Spleen (tissue), 7 donors: ENCODE measurements around the gene SORCS1.

Experiments used
- CTCF ChIP-seq, 11 experiments: fragments of 200-600 bp in 7 of 11; fragments of 450-650 bp in 4 of 11; sonication (generic) in 4 of 11; IDR thresholded peaks in 8 of 11; conservative IDR thresholded peaks in 3 of 11; 1 replicate in 7 of 11; 2 replicates in 4 of 11; pipeline versions ENCODE4 v1.4.0 to v1.8.0; 2016 to 2021; ENCODE audit warnings: antibody characterized with exemption in 11 of 11, inconsistent platforms in 4 of 11, mild to moderate bottlenecking in 1 of 11
- POLR2A ChIP-seq, 3 donors: fragments of 450-650 bp; IDR thresholded peaks; one replicate each; pipeline ENCODE4 v1.5.1; 2017; ENCODE audit warnings: antibody characterized with exemption in 3 of 3, mild to moderate bottlenecking in 1 of 3
- POLR2AphosphoS5 ChIP-seq, 3 donors: sonication (generic); formaldehyde crosslinking; IDR thresholded peaks; one replicate each; pipeline ENCODE4 v1.5.1; 2017; ENCODE audit warnings: antibody characterized with exemption in 3 of 3
- donor health status: DM: no; HTN: no; CAD: no; lungs with moderate emphysema.
- donor health status: DM: no; HTN: no; CAD: no.
- donor health status: DM: no; HTN: no; CAD: no.

GRCh38 chr10:107164992-107165391 is 486 bp upstream of the SORCS1 start:
- TF ChIP-seq CTCF (IDR thresholded peaks at IDR 0.05 in 8 of 11, conservative IDR thresholded peaks at IDR 0.05 in 3 of 11) = no peak
- TF ChIP-seq POLR2AphosphoS5 (IDR thresholded peaks at IDR 0.05) = no peak
- TF ChIP-seq POLR2A (IDR thresholded peaks at IDR 0.05) = no peak
